K562 (cell line): Measurements from ENCODE around the gene AGBL1. TPM values are rescaled to one million over a fixed set of nuclear protein-coding genes. Genes with fewer than 3 reads are reported as not detected.

Experiments used
- ATAC-seq: fragments of 200-7000 bp; cut with Tn5 transposase; 3 replicates; pipeline ENCODE4 v1.9.1; 2020; ENCODE audit warnings: moderate library complexity
- BruUV-seq: library from RNA; stranded (reverse); fragments of 400-500 nt; replicated peaks from 2 replicates; lab custom pipeline; 2021; lab: Mats Ljungman, UMichigan
- CTCF ChIA-PET: fragments of 300-600 bp; formaldehyde crosslinking; extraction: SDS; loops from one replicate; lab custom pipeline; 2021; ENCODE audit warnings: low intra/inter-chr PET ratio; lab: Yijun Ruan, JAX
- POLR2A ChIA-PET: fragments of 300-600, 350-650 bp; sonication (Branson Sonifier 250); formaldehyde crosslinking; extraction: SDS; loops from one replicate; lab custom pipeline; 2021; ENCODE audit warnings: antibody characterized with exemption, inconsistent platforms; lab: Yijun Ruan, JAX
- DNase-seq, 4 experiments: peaks; one replicate each; pipeline versions ENCODE4 v3.0.0 to v3.0.0-alpha.2; 2011 to 2018; ENCODE audit warnings: low spot score in 3 of 4, mixed read lengths in 3 of 4; ENCODE audit errors: extremely low read depth in 1 of 4
- FAIRE-seq: peaks from 2 replicates; lab custom pipeline; 2011; peaks lifted over from hg19 to GRCh38; lab: Jason Lieb, UNC
- H2AFZ ChIP-seq: 2 replicates; pipeline ENCODE4 v1.6.0; 2011; ENCODE audit warnings: low read depth, low read length, control low read depth, inconsistent platforms
- H3K27ac ChIP-seq: fragments of 200-600 bp; 3 replicates; pipeline ENCODE4 v1.8.0; 2011; ENCODE audit warnings: low read depth, mild to moderate bottlenecking, control low read depth, inconsistent platforms, low read length, moderate library complexity, mixed read lengths; ENCODE audit errors: extremely low read depth
- H3K27me3 ChIP-seq, 2 experiments: fragments of 300-600 bp in 1 of 2; 2 replicates in 1 of 2; 3 replicates in 1 of 2; pipeline versions ENCODE4 v1.6.0 to v1.8.0; 2011; ENCODE audit warnings: inconsistent platforms in 2 of 2, low read length in 2 of 2, mild to moderate bottlenecking in 1 of 2, mixed read lengths in 1 of 2, moderate library complexity in 1 of 2; ENCODE audit not compliant: control insufficient read depth in 2 of 2, insufficient read depth in 2 of 2
- H3K36me3 ChIP-seq: fragments of 300-600 bp; 3 replicates; pipeline ENCODE4 v1.8.0; 2011; ENCODE audit warnings: mild to moderate bottlenecking, low read length, inconsistent platforms; ENCODE audit not compliant: control insufficient read depth, insufficient read depth
- H3K4me1 ChIP-seq, 2 experiments: fragments of 200-600 bp in 1 of 2; replicated peaks in 1 of 2; 2 replicates in 1 of 2; 3 replicates in 1 of 2; pipeline versions ENCODE4 v1.5.1 to v1.8.0; 2011; ENCODE audit warnings: inconsistent platforms in 2 of 2, low read length in 2 of 2, mild to moderate bottlenecking in 1 of 2, mixed read lengths in 1 of 2, moderate library complexity in 1 of 2; ENCODE audit not compliant: control insufficient read depth in 2 of 2, insufficient read depth in 2 of 2
- H3K4me2 ChIP-seq: 2 replicates; pipeline ENCODE4 v1.6.1; 2011; ENCODE audit warnings: low read length, control low read depth, inconsistent platforms, mixed read lengths; ENCODE audit not compliant: insufficient read depth
- H3K4me3 ChIP-seq: fragments of 200-600 bp; sonication (generic), shearing (Covaris generic); 2 replicates; pipeline ENCODE4 v1.5.1; 2016; ENCODE audit warnings: control low read depth, inconsistent platforms
- H3K79me2 ChIP-seq: fragments of 200-600 bp; 3 replicates; pipeline ENCODE4 v1.8.0; 2011; ENCODE audit warnings: low read length, inconsistent platforms; ENCODE audit not compliant: control insufficient read depth, insufficient read depth
- H3K9ac ChIP-seq, 2 experiments: 2 replicates each; pipeline versions ENCODE4 v1.6.0 to v1.6.1; 2011; ENCODE audit warnings: low read depth in 2 of 2, low read length in 2 of 2, control low read depth in 1 of 2, inconsistent platforms in 1 of 2, mild to moderate bottlenecking in 1 of 2, mixed read lengths in 1 of 2; ENCODE audit not compliant: insufficient read depth in 1 of 2
- H3K9me1 ChIP-seq: one replicate; pipeline ENCODE4 v1.6.0; 2011; ENCODE audit warnings: inconsistent platforms, mild to moderate bottlenecking, low read length, moderate library complexity; ENCODE audit not compliant: control insufficient read depth, insufficient read depth
- H3K9me3 ChIP-seq: replicated peaks from 2 replicates; pipeline ENCODE4 v1.5.1; 2011; ENCODE audit warnings: low read depth, low read length, inconsistent platforms; ENCODE audit not compliant: control insufficient read depth, insufficient read depth
- H4K20me1 ChIP-seq: replicated peaks from 2 replicates; pipeline ENCODE4 v1.6.1; 2011; ENCODE audit warnings: low read length, inconsistent platforms, mixed read lengths; ENCODE audit not compliant: control insufficient read depth, insufficient read depth
- CHD2 ChIP-seq: IDR thresholded peaks from 2 replicates; pipeline ENCODE4 v1.6.1; 2011; ENCODE audit warnings: low read depth, low read length
- CTCF ChIP-seq, 3 experiments: IDR thresholded peaks in 2 of 3; conservative IDR thresholded peaks in 1 of 3; 2 replicates each; pipeline ENCODE4 v1.5.1; 2011 to 2012; ENCODE audit warnings: low read length in 3 of 3, mild to moderate bottlenecking in 3 of 3, control low read depth in 2 of 3, improper control_type of control experiment in 1 of 3, inconsistent platforms in 1 of 3, low read depth in 1 of 3, mixed read lengths in 1 of 3, moderate library complexity in 1 of 3; ENCODE audit not compliant: insufficient read depth in 2 of 3
- DPF2 ChIP-seq: fragments of 450-650 bp; IDR thresholded peaks from 2 replicates; pipeline ENCODE4 v1.6.1; 2016
- E2F8 ChIP-seq: fragments of 450-650 bp; IDR thresholded peaks from 2 replicates; pipeline ENCODE4 v1.7.1; 2018; ENCODE audit warnings: mild to moderate bottlenecking, low read depth; ENCODE audit not compliant: partially characterized antibody
- ESRRB ChIP-seq: fragments of 250-450 bp; sonication (Bioruptor Pico); IDR thresholded peaks from 2 replicates; pipeline ENCODE4 v1.5.0; 2020; ENCODE audit warnings: mild to moderate bottlenecking, moderate library complexity, borderline replicate concordance
- ETV1 ChIP-seq: fragments of 450-650 bp; conservative IDR thresholded peaks from 2 replicates; pipeline ENCODE4 v1.6.1; 2016; ENCODE audit warnings: missing genetic modification characterization, control low read depth, low read depth, missing compliant biosample characterization
- FOXJ2 ChIP-seq: fragments of 200-800 bp; sonication (Bioruptor generic); IDR thresholded peaks from 2 replicates; pipeline ENCODE4 v1.6.1; 2016; ENCODE audit warnings: missing genetic modification characterization, missing compliant biosample characterization
- HEY1 ChIP-seq: fragments of 250-450 bp; sonication (Bioruptor Pico); IDR thresholded peaks from 2 replicates; pipeline ENCODE4 v1.5.0; 2020; ENCODE audit warnings: mild to moderate bottlenecking, moderate library complexity, borderline replicate concordance
- NFXL1 ChIP-seq: fragments of 450-650 bp; formaldehyde crosslinking; IDR thresholded peaks from 2 replicates; pipeline ENCODE4 v1.4.0; 2021; ENCODE audit warnings: mild to moderate bottlenecking
- POLR3A ChIP-seq: IDR thresholded peaks from 2 replicates; pipeline ENCODE4 v1.6.1; 2011; ENCODE audit warnings: borderline replicate concordance, mild to moderate bottlenecking, moderate library complexity; ENCODE audit not compliant: insufficient read length, insufficient read depth; ENCODE audit errors: extremely low read depth
- RHOXF2B ChIP-seq: fragments of 250-450 bp; sonication (Bioruptor Pico); conservative IDR thresholded peaks from 2 replicates; pipeline ENCODE4 v1.5.1; 2021
- SETDB1 ChIP-seq: IDR thresholded peaks from one replicate; pipeline ENCODE4 v1.6.1; 2012; ENCODE audit warnings: low read length, control low read depth, inconsistent platforms
- SP2 ChIP-seq: IDR thresholded peaks from 2 replicates; pipeline ENCODE4 v1.6.1; 2011; ENCODE audit warnings: mild to moderate bottlenecking, low read depth, low read length, moderate library complexity; ENCODE audit not compliant: poor library complexity, severe bottlenecking; ENCODE audit errors: extremely low read depth
- TCF15 ChIP-seq: fragments of 250-450 bp; sonication (Bioruptor Pico); IDR thresholded peaks from 2 replicates; pipeline ENCODE4 v1.8.0; 2022; ENCODE audit warnings: moderate library complexity, mild to moderate bottlenecking, inconsistent platforms
- TFE3 ChIP-seq: fragments of 450-650 bp; formaldehyde crosslinking; IDR thresholded peaks from 2 replicates; pipeline ENCODE4 v1.4.0; 2020; ENCODE audit warnings: mild to moderate bottlenecking, mixed read lengths
- ZNF511 ChIP-seq: sonication (generic); formaldehyde crosslinking; IDR thresholded peaks from 2 replicates; pipeline ENCODE4 v1.8.0; 2022; ENCODE audit warnings: mild to moderate bottlenecking, missing genetic modification reagents
- WGBS: fragments of 100-300 bp; shearing (Covaris generic); methylation state at CpG from one replicate; pipeline ENCODE4 v1.1.6; 2016; ENCODE audit warnings: low coverage, mixed read lengths; ENCODE audit not compliant: insufficient coverage; ENCODE audit errors: missing lambda C conversion rate; 5-methylcytosine and 5-hydroxymethylcytosine counted together
- in situ Hi-C: fragments of 300-500 bp; cut with MboI; formaldehyde crosslinking; loops from 4 replicates; pipeline ENCODE4 v1.15.0; 2018; ENCODE audit warnings: inconsistent platforms, mixed read lengths
- intact Hi-C: fragments of 100-400 bp; cut with micrococcal nuclease; formaldehyde crosslinking; loops from 2 replicates; pipeline ENCODE4 v1.14.2; 2022
- polyA plus RNA-seq, 8 experiments: library from polyadenylated mRNA; depleted of rRNA in 4 of 8; stranded (reverse) in 5 of 8; unstranded in 3 of 8; fragments of >200 nt; fragmentation: Nextera tagmentation in 2 of 8; fragmentation: Illumina TruSeq in 1 of 8; extraction: Ambion mirVana in 2 of 8; extraction: Trizol in 1 of 8; gene quantifications; 2 replicates each; pipeline versions ENCODE4 v1.2.1 to v1.2.3, GENCODE V29; 2011 to 2014; ENCODE audit warnings: inconsistent platforms in 1 of 8, missing spikeins in 1 of 8
- total RNA-seq, 7 experiments: library from RNA; depleted of rRNA in 6 of 7; stranded (reverse); fragments of >200 nt in 6 of 7; fragmentation: Illumina TruSeq in 2 of 7; extraction: Trizol in 2 of 7; gene quantifications; 2 replicates each; pipeline versions ENCODE4 v1.2.1 to v1.2.3, GENCODE V29; 2011 to 2021; ENCODE audit warnings: low replicate concordance in 1 of 7

Gene AGBL1
- total and polyA plus RNA-seq, 9 of the 15 experiments (the other 6 are each of a cell fraction or from before 2014, with no cell fraction given) = not detected

GRCh38 chr15:86615411-86615810 is 535.7 kb downstream of the AGBL1 start:
- in situ Hi-C loops (no loop called here), intact Hi-C loops (no loop called here)
- Histone ChIP-seq H3K27me3 (no peaks in the 10 kb centered on the region), H3K4me2 (no peak overlapping the region), H3K36me3 (no peaks in the 10 kb centered on the region), H4K20me1 (no peaks in the 10 kb centered on the region), H3K9ac (no peak overlapping the region), H3K4me1 (no peaks in the 10 kb centered on the region), H3K27ac (no peak overlapping the region), H3K4me3 (no peak overlapping the region), H3K79me2 (no peaks in the 10 kb centered on the region), H2AFZ (no peak overlapping the region), H3K9me3 (no peaks in the 10 kb centered on the region), H3K9me1 (no peaks in the 10 kb centered on the region)
- 3% methylated on average over 3 of the region's 3 CpGs for WGBS
- FAIRE-seq = no peak
- BruUV-seq = no TSS peak
- DNase-seq = no peak
- ChIA-PET POLR2A (no interaction called here), CTCF (no interaction called here)
- no peak for ATAC-seq
- TF ChIP-seq NFXL1 (no peak), CTCF (IDR thresholded peaks at IDR 0.05 in 2 of 3, conservative IDR thresholded peaks at IDR 0.05 in 1 of 3; ENCODE audit: insufficient read depth in 2 of 3, low read depth in 1 of 3, low read length in 3 of 3) (no peak), SETDB1 (no peak), HEY1 (CRISPR knock-in tag) (no peak), FOXJ2 (tag) (no peak), TFE3 (CRISPR knock-in tag) (no peak), ETV1 (tag) (no peak), CHD2 (no peak), RHOXF2B (CRISPR knock-in tag) (no peak), ESRRB (no peak), DPF2 (no peak), SP2 (no peak), POLR3A (no peak), ZNF511 (CRISPR knock-in tag) (no peak), TCF15 (CRISPR knock-in tag) (no peak), E2F8 (no peak)
